ENCODE results near the gene GPC6.
"Not testable (repeated sequence)": the region's sequence is repeated elsewhere in the genome, so short reads cannot be mapped to it uniquely, and the experiment has no call there.

The GPC6 gene

DNA sequence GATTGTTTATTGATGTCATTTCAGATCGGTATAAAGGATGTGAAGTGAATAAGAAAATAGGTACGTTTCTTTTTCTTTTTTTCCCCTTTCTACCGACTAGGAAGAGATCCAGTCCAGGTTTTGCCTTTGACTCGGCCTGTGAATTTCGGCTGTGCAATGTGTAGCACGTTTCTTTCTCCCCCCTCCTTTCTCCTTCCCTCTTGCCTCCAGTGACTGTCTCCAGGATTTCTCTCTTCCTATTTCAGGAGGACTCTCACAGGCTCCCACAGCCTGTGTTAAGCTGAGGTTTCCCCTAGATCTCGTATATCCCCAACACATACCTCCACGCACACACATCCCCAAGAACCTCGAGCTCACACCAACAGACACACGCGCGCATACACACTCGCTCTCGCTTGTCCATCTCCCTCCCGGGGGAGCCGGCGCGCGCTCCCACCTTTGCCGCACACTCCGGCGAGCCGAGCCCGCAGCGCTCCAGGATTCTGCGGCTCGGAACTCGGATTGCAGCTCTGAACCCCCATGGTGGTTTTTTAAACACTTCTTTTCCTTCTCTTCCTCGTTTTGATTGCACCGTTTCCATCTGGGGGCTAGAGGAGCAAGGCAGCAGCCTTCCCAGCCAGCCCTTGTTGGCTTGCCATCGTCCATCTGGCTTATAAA, at the start of gene GPC6:
GPC6 (plus strand) TSS at position 185 of the 657 bp plus-strand sequence.
- DNase-seq (ENCODE audit: low spot score) = no peak

- DNase-seq (ENCODE audit: low spot score) = no peak
These were observed 46.1 kb upstream of the GPC6 start for GRCh38 chr13:93180356-93180969.

GRCh38 chr13:93182406-93182805, 44.2 kb upstream of the GPC6 start:
- no peak for DNase-seq (ENCODE audit: low spot score)

GRCh38 chr13:93183302-93183701, 43.3 kb upstream of the GPC6 start:
- DNase-seq (ENCODE audit: low spot score) = no peak

DNA sequence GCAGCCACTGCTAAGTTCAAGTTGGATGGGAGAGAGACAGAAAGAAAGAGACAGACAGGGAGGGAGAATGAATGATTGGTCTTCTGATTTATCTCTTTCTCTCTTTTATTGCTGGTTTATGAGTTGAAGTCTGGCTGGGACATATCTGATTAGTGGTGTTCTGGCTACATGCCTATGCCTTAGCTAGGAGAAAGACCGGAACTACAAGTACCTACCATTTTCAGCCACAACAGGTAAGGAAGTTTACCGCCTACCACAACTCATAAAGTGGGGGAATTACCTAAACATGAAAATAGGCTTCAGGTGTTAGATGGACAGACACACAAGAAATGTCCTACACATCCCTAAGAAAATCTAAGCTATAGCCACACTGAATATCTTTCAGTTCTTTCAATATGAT, 36.6 kb upstream of the GPC6 start:
- DNase-seq (ENCODE audit: low spot score) = no peak

- DNase-seq (ENCODE audit: low spot score) = no peak
These were observed 32.9 kb upstream of the GPC6 start for GRCh38 chr13:93193682-93194081.

- no peak for DNase-seq (ENCODE audit: low spot score)
These were observed 26.8 kb upstream of the GPC6 start for GRCh38 chr13:93199856-93200255.

- no peak for DNase-seq (ENCODE audit: low spot score)
These were observed 26.0 kb upstream of the GPC6 start for GRCh38 chr13:93200626-93201025.

- no peak for DNase-seq (ENCODE audit: low spot score)
These were observed 24.5 kb upstream of the GPC6 start for GRCh38 chr13:93201992-93202558.

DNA sequence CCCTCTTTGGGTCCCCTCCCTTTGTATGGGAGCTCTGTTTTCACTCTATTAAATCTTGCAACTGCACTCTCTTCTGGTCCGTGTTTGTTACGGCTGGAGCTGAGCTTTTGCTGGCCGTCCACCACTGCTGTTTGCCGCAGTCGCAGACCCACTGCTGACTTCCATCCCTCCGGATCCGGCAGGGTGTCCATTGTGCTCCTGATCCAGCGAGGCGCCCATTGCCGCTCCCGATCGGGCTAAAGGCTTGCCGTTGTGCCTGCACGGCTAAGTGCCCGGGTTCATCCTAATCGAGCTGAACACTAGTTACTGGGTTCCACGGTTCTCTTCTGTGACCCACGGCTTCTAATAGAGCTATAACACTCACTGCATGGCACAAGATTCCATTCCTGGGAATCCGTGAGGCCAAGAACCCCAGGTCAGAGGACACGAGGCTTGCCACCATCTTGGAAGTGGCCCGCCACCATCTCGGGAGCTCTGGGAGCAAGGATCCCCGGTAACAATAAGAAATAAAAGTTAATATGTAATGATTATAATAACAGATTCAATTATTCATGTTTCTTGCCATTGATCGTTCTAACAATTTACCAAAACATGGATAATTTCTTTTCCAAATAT, 19.7 kb upstream of the GPC6 start:
- not testable (repeated sequence) for DNase-seq (ENCODE audit: low spot score)

- DNase-seq (ENCODE audit: low spot score) = no peak
These were observed 10.5 kb upstream of the GPC6 start for GRCh38 chr13:93216122-93216521.

DNA sequence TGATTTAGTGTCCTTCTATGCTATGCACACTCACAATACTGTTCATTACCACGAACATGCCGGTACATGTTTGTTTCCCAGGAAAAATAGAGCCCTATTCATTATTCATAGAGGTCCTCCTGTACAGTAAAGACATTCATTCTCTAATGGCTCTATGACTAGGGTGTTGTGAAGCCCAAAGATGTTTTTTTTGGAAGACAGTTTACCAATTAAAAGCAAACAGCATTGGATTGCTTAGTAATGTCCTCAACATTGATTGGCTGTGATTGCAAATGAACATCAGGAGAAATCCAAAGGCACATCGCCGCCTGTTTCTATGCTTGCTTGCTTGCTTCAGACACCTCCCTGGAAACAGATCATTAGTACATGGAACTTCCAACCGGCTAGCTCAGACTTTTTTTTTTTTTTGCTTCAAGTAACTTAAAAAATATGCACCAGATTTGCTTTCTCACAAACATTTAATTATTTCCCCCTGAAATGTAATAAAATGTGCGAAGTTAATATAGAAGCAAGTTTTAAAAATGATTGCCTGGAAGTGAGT, 8.8 kb upstream of the GPC6 start:
- no peak for DNase-seq (ENCODE audit: low spot score)

DNA sequence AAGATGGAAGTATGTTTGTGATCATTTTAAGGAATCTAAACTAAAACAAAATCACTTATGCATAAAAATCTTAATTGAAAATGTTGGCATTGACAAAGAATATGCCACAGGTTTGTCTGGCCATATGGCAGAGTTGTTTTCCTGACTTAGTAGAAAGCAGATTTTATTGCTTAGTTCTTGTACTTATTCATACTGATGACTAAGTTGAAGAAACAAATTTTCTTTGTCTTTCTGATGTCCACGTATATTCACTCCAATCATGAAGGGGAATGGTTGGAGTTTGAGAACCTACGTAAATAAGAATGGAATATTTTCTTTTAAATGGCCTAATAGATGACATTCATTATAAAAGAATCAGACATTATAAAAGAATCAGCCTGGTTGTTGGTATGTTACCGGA, 8.0 kb upstream of the GPC6 start:
- no peak for DNase-seq (ENCODE audit: low spot score)

DNA sequence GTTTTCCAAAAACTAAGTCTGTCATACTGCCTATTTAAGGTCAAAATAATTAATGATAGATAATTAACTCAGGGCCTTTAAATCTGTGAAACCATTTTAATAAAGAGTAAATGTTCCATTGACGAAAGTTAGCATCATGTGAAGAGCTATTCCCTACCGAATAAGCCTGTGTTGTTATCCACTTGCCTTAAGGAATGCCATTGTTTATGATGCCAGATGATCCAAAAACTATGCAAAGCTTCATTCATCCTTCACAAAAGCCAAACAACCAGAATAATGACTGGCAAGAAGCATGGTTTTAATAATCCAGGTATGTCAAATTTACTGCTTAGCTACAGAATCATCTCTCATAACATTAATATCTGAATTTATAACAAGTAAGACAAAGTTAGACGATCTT, 6.5 kb upstream of the GPC6 start:
- DNase-seq (ENCODE audit: low spot score) = no peak

- DNase-seq (ENCODE audit: low spot score) = no peak
These were observed 3.6 kb upstream of the GPC6 start for GRCh38 chr13:93222976-93223375.

DNA sequence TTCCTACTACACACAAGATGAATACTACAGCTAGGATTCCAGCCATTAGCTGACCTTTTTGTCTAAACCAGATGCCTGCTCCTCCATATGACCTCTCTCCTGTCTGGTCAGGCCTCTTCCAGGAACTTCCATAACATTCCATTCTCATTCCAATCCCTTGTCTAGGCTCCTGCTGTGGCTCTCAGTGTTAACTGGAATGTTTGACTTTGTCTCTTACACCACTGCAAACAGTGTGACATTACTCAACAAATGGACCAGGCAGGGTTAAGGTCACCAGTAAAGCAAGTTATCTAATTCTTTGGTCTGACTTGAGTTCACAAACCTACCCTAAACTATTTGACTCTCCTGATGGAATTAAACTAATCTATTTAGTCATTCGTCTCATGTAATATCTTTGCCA, 2.1 kb upstream of the GPC6 start:
- no peak for DNase-seq (ENCODE audit: low spot score)

- no peak for DNase-seq (ENCODE audit: low spot score)
These were observed 997 bp upstream of the GPC6 start for GRCh38 chr13:93225610-93226009.

DNA sequence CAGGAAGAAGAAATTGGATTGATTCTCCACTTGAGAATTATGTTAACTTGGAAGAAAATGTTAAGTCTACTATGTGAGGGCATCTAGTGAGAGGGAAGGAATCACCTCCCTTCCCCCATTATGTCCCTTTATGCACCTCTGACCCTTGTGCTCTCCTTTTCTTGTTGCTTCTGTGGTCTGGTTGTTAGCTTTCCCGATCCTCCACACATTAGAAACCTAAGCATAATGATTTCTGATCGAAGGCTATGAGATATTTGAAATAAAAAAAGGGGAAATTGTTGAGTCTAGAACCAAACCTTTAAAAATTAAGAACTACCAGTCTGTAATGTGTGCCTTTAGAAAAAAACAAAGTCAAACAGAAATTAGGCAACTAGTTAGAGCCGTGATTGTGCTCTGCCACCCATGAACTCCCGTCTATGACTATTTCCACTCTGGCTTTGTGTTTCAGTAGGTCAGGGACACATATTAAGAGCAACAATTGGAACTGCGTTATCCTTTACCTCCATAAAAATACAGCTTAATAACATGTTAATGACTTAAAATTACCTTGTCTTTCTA, 463 bp upstream of the GPC6 start:
- DNase-seq (ENCODE audit: low spot score) = no peak

GRCh38 chr13:93227280-93227877, 772 bp downstream of the GPC6 start:
- no peak for DNase-seq (ENCODE audit: low spot score)

DNA sequence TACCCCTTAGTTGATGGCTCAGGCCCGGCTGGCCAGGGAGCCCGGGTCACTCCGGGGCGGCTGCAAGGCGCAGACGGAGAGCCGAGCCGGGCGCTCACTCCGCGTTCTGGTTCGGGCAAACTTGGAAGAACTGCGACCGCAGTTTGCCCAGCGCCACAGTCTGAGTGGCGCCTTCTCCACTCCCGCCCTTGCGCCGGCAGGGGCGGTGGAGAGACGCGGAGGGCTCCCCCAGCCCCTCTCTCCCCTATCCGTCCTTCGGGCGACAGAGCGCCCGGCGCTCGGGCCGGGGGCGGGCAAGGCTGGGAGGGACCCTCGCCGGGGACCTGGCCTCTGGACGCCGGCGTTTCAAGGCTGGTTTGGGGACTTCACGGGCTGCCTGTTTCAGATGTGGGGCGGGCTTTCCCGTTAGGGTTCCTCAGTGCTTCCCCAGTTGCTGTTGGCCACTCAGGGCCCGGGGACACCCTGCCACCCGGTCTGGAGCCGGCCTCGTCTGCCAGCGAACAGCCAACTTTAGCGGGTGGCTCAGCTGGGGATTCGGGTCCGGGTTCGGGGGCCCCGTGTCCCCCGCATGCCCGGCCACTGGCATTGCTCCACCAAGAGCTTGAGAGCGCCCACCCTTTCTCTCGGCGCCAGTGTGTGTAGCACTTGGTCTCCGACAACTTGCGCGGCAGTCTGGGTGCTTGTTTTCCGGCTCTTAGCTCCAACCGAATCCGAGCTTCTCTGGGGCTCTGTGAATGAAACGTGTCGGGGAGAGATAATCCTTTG, 1.5 kb downstream of the GPC6 start:
- DNase-seq (ENCODE audit: low spot score) = no peak

DNA sequence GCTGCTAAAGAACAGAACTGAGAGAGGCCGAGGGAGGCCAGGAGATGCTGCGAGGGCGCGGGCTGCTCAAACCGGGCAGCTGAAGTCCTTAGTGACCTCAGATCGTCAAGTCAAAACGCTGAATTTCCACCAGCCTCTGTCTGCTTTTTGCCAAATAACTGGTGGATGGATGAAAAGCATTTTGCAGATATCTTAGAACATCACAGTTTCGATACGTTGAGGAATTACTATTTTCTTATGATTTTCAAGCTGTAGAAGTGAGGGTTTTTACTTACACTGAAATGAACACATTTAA, 2.0 kb downstream of the GPC6 start:
- DNase-seq (ENCODE audit: low spot score) = no peak

All from RKO (cell line).